IPS DF 4.7 (cell line): Measurements from ENCODE around the gene FBXO21.
"Not testable (repeated sequence)": the region's sequence is repeated elsewhere in the genome, so short reads cannot be mapped to it uniquely, and the experiment has no call there.

Experiments
- DNase-seq: peaks from one replicate; pipeline ENCODE4 v3.0.0-alpha.2; 2013; ENCODE audit warnings: low spot score; ENCODE audit errors: extremely low read depth

Gene FBXO21

DNA sequence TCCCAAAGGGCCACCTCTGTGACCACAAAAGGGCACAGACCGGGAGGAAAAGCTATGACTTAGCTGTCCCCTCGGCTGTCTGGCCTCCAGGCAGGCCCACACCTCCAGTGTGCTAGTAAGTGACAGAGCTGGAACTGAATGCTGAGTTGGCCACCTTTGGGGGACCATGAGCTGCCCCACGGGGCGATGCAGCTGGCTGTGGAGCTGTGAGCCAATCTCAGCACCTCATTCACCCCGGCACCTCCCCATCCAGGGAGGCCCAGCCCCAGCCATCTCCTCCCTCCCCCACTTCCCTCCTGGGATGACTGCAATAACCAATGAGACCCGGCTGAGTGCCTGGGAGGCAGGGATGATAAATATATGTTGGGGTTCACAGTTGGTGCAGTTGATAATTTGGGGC, 78.9 kb downstream of the FBXO21 start:
- no peak for DNase-seq

GRCh38 chr12:117109943-117110635, 80.2 kb downstream of the FBXO21 start:
- no peak for DNase-seq

GRCh38 chr12:117105902-117106301, 84.4 kb downstream of the FBXO21 start:
- no peak for DNase-seq

GRCh38 chr12:117104003-117104402, 86.3 kb downstream of the FBXO21 start:
- DNase-seq: not testable (repeated sequence)

DNA sequence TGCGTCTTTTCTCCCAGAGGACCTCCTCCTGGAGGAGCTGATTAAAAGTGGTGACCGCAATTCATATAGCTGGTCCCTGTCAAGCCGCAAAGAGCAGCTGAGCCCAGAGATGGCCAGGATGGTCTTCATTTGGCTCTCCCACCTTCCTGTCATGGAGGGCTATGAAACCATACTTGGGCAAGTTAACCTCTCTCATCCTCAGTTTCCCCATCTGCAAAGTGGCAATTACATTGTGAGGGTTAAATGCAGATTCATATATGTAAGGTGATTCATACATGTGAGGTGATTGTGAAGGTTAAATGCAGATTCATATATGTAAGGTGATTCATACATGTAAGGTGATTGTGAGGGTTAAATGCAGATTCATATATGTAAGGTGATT, 87.5 kb downstream of the FBXO21 start:
- no peak for DNase-seq

DNA sequence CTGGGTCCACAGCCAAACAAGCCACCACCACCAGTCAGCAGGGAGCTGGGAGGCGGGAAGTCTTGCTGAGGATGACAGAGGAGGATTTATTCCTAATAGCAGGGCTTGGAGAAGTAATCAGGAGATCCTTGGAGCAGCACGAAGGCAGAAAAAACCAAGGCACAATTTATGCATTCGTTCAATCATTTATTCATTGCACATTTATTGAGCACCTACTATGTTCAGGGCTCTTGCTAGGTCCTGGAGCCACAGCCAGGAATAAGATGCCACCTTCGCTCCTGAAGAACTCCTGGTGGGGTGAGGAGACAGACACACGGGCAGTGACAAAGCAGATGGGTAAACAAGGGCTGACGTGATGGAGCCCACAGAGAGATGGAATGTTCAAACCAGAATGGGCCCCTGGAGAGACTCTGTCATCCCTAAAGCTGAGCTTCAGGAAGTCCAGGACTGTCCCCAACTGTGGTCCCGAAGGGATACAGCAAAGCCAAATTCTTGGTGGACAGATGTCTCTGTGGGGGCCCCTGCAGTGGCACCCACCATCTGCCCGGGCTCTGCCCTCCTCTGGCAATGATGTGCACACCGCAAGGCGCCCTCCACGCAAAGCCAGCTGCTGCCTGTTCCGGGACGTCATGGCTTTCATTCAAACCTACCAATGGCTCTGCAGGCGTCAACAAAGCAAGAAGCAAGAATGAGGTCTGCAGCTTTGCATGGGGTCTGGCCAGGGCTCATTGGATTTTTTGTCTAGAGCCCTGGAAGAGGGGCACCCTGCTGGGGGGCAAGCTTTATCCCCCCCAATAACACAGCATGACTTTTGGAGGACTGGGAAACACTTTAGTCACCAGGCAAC, 88.1 kb downstream of the FBXO21 start:
- DNase-seq: no peak

GRCh38 chr12:117100851-117101673, 89.2 kb downstream of the FBXO21 start:
- DNase-seq: no peak

GRCh38 chr12:117100251-117100650, 90.0 kb downstream of the FBXO21 start:
- no peak for DNase-seq

DNA sequence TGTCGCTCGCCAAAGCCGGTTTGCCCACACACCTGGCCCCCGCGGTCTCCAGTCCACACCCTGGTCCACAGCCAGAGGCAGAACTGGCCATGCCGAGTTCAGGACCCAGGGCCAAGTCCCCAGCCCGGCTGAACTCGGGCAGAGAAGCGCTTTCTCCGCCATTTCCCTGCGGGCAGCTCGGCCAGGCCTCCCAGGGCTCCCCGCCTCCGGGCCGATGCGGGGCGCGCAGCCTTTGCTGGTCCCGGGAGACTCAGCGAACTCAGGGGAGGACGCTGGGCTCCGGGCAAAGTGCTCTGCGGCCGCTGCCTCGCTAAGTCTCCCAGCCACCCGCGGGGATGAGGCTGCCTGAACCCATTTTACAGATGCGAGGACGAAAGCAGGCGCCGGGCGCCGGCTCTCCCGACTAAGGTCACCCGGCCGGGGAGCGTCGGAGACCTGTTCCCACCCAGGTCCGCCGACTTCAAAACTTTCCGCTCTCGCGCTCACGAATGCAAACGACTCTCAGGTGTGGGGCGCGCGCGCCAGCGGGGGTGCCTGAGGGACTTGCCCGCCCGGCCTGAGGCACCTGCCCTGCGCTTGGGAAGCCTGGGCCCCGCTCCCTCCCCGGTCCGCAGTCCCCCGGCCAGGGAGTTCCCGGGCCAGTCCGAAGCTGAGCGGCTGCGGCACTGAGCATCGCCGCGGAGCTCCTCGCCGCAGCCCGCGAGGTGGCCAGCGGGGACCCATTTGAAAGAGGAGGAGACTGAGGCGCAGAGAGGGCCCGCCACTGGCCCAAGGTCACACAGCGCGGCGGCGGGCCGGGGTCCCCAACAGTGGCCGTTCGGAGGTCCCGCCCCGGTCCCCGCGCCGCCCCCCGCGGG, 91.7 kb downstream of the FBXO21 start:
- no peak for DNase-seq

DNA sequence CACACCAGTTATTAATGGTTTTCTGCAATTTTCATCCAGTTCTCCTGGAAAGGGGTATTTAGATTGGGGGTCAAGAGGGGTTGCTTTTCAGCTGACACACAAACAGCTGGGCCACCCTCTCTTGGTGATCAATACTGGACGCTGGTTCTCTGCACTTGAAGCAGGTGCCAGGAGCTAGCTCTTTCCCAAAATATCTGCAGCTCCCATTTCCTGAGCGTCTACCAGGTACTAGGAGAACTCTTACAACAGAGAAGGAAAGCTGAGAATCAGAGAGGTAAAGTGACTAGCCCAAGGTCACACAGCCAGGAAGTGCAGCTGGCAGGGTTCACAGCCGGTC, 92.3 kb downstream of the FBXO21 start:
- no peak for DNase-seq

GRCh38 chr12:117097159-117097558, 93.1 kb downstream of the FBXO21 start:
- DNase-seq: no peak

GRCh38 chr12:117096501-117097042, 93.7 kb downstream of the FBXO21 start:
- DNase-seq: no peak

GRCh38 chr12:117095191-117095590, 95.1 kb downstream of the FBXO21 start:
- not testable (repeated sequence) for DNase-seq

DNA sequence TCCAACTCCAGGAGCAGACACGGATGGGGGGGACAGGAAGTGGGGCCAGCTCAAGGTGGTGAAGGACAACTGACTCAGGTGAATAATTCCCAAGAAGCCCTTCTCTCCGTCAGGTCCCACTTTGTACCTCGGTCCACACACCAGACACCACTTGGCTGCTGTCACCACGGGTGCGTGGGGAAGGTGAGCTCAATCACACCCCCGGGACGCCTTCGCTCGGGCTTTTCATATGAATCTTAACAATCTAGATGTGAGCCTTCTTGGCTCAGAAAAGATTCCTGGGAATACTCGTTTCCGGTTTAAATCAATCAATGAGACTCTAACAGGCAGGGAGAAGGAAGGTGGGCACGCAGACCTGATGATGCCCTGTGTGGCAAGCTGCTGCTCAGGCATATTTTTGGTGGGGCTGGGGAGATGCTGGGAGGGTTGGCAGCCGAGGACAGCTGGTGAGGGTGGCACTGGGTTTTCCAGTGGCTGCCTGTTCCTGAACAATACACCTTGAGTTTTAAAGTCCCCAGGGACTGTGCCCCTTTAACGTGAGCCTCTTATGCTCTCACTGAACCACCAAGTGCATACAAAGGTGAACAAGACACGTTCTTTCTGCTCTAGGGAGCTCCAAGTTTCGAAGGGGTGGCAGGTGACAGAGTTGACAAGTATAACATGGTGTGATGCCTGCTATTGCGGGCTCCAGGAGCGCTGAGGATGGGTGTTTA, 96.2 kb downstream of the FBXO21 start:
- no peak for DNase-seq

GRCh38 chr12:117093431-117093830, 96.8 kb downstream of the FBXO21 start:
- no peak for DNase-seq

- no peak for DNase-seq
Measured at GRCh38 chr12:117092886-117093285, 97.4 kb downstream of the FBXO21 start.

DNA sequence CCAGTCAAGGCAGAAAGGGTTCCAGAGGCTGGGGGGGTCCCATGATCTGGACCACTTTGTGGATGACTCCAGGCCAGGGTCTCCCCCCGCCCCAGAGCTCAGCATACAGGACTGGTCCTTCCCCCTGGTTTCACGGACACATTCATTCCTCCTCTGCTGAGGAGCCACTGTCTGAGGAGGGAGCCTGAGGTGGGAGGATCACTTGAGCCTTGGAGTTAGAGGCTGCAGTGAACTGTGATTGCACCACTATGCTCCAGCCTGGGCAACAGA, 97.8 kb downstream of the FBXO21 start:
- no peak for DNase-seq
